CD4-positive, alpha-beta memory T cell (primary cell): Measurements from ENCODE around the gene SAP30. TPM values are rescaled to one million over a fixed set of nuclear protein-coding genes. Genes with fewer than 3 reads are reported as not detected.
A peak's percentile ranks its signal among the peaks of the same experiment; 100 is the strongest.

ENCODE experiments used
- CTCF ChIA-PET: fragments of 350-600 bp; sonication (Branson Sonifier 250); formaldehyde crosslinking; loops from one replicate; lab custom pipeline; 2021; ENCODE audit warnings: inconsistent platforms; ENCODE audit not compliant: partially characterized antibody; lab: Charles Lee
- POLR2A ChIA-PET: fragments of 350-600 bp; sonication (Branson Sonifier 250); formaldehyde crosslinking; loops from one replicate; lab custom pipeline; 2021; ENCODE audit not compliant: partially characterized antibody; lab: Charles Lee
- DNase-seq, 5 donors: peaks; one replicate each; pipeline versions ENCODE4 v3.0.0 to v3.0.0-alpha.2; 2020 to 2022; ENCODE audit warnings: mixed read lengths in 1 of 5
- H3K27ac ChIP-seq: one replicate; pipeline ENCODE4 v1.7.0; 2013; ENCODE audit warnings: low read depth, low read length
- H3K27me3 ChIP-seq: 2 replicates; pipeline ENCODE4 v1.7.0; 2013; ENCODE audit warnings: mild to moderate bottlenecking, low read length, moderate library complexity; ENCODE audit not compliant: insufficient read depth
- H3K36me3 ChIP-seq: 2 replicates; pipeline ENCODE4 v1.7.0; 2013; ENCODE audit warnings: mild to moderate bottlenecking, low read length, moderate library complexity; ENCODE audit not compliant: insufficient read depth
- H3K4me1 ChIP-seq: 2 replicates; pipeline ENCODE4 v1.7.0; 2013; ENCODE audit warnings: mild to moderate bottlenecking, low read length, moderate library complexity; ENCODE audit not compliant: insufficient read depth
- H3K4me3 ChIP-seq, 2 donors: one replicate each; pipeline ENCODE4 v1.7.0; 2013; ENCODE audit warnings: low read length in 2 of 2, mild to moderate bottlenecking in 1 of 2
- H3K9me3 ChIP-seq, 2 donors: one replicate each; pipeline ENCODE4 v1.7.0; 2013; ENCODE audit warnings: low read length in 2 of 2, control low read depth in 1 of 2; ENCODE audit not compliant: control insufficient read depth in 1 of 2
- H3K27ac Mint-ChIP-seq, 7 donors: one replicate each; pipeline ENCODE4 v1.8.0; 2020 to 2021; ENCODE audit warnings: mixed read lengths in 7 of 7, mild to moderate bottlenecking in 6 of 7, inconsistent platforms in 3 of 7, moderate library complexity in 3 of 7
- H3K27me3 Mint-ChIP-seq, 2 donors: one replicate each; pipeline ENCODE4 v1.8.0; 2020 to 2021; ENCODE audit warnings: mixed read lengths in 2 of 2
- H3K36me3 Mint-ChIP-seq, 2 donors: one replicate each; pipeline ENCODE4 v1.8.0; 2020 to 2021; ENCODE audit warnings: mixed read lengths in 2 of 2, inconsistent platforms in 1 of 2, mild to moderate bottlenecking in 1 of 2
- H3K4me1 Mint-ChIP-seq, 4 donors: one replicate each; pipeline ENCODE4 v1.8.0; 2020 to 2021; ENCODE audit warnings: mixed read lengths in 4 of 4, mild to moderate bottlenecking in 1 of 4
- H3K4me3 Mint-ChIP-seq, 8 donors: one replicate each; pipeline ENCODE4 v1.8.0; 2020 to 2021; ENCODE audit warnings: mixed read lengths in 8 of 8, mild to moderate bottlenecking in 7 of 8, moderate library complexity in 6 of 8, inconsistent platforms in 3 of 8
- H3K9me3 Mint-ChIP-seq, 8 donors: one replicate each; pipeline ENCODE4 v1.8.0; 2020 to 2021; ENCODE audit warnings: mixed read lengths in 8 of 8, mild to moderate bottlenecking in 5 of 8, inconsistent platforms in 3 of 8, moderate library complexity in 1 of 8
- intact Hi-C: fragments of 100-400 bp; cut with micrococcal nuclease; formaldehyde crosslinking; loops from one replicate; pipeline ENCODE4 v1.15.1; 2023
- polyA plus RNA-seq, 2 donors: library from polyadenylated mRNA; unstranded; fragments of 300-500 nt; fragmentation: Illumina TruSeq; gene quantifications; one replicate each; pipeline ENCODE4 v1.2.3, GENCODE V29; 2021
- total RNA-seq, 2 experiments: library from RNA; stranded (reverse); gene quantifications; one replicate each; pipeline ENCODE4 v1.2.3, GENCODE V29; 2021

Gene SAP30
- total and polyA plus RNA-seq, 4 experiments from 2014 or later = 5.6 to 7.1 (median 6.4) TPM

- peak overlapping the region in 2 of 8 donors; percentile 51 to 53 for H3K4me3 Mint-ChIP-seq
These were observed 5.3 kb upstream of the SAP30 start for GRCh38 chr4:173365359-173365996.

GRCh38 chr4:173367285-173367684, 3.5 kb upstream of the SAP30 start:
- no peaks in the 10 kb centered on the region for H3K27me3 Mint-ChIP-seq
- peak overlapping the region in 5 of 7 donors; percentile 11 to 73 (median 43) for H3K27ac Mint-ChIP-seq
- H3K9me3 ChIP-seq = no peaks in the 10 kb centered on the region
- H3K4me1 Mint-ChIP-seq = peaks cover 16 to 38% (median 27%) of the 10 kb centered on the region in 4 donors
- ChIA-PET POLR2A (interaction anchor here (0.7 to 7.7 kb wide), 2 partner anchors 32 to 35 kb away, joined by 3 to 375 read pairs; partner anchors contain the start of gene HMGB2), CTCF (interaction anchor here (8.9 kb wide), 1 partner anchor 35 kb away, joined by 72 read pairs; the partner anchor contains the start of gene HMGB2)
- no peak for DNase-seq
- no peaks in the 10 kb centered on the region for H3K27me3 ChIP-seq
- H3K36me3 ChIP-seq = no peaks in the 10 kb centered on the region
- peaks cover 40% of the 10 kb centered on the region for H3K4me1 ChIP-seq
- peaks cover 0 to 13% of the 10 kb centered on the region in 2 donors for H3K36me3 Mint-ChIP-seq
- peak overlapping the region in 2 of 8 donors; percentile 40 to 63 for H3K4me3 Mint-ChIP-seq
- H3K27ac ChIP-seq = no peak overlapping the region
- intact Hi-C loops = no loop called here
- no peak overlapping the region for H3K4me3 ChIP-seq
- H3K9me3 Mint-ChIP-seq = no peaks in the 10 kb centered on the region

More at GRCh38 chr4:173365359-173365996, 5.3 kb upstream of the SAP30 start:
- H3K36me3 ChIP-seq = no peaks in the 10 kb centered on the region
- Mint-ChIP-seq H3K9me3 (no peaks in the 10 kb centered on the region), H3K36me3 (peaks cover 0 to 4% of the 10 kb centered on the region in 2 donors), H3K27ac (peak overlapping the region in 5 of 7 donors; percentile 33 to 84 (median 70)), H3K27me3 (no peaks in the 10 kb centered on the region), H3K4me1 (peaks cover 16 to 32% (median 24%) of the 10 kb centered on the region in 4 donors)
- no peaks in the 10 kb centered on the region for H3K9me3 ChIP-seq
- H3K27ac ChIP-seq = no peak overlapping the region
- intact Hi-C loops = no loop called here
- DNase-seq = no peak
- H3K4me1 ChIP-seq = peaks cover 35% of the 10 kb centered on the region
- no peaks in the 10 kb centered on the region for H3K27me3 ChIP-seq
- H3K4me3 ChIP-seq = no peak overlapping the region
- ChIA-PET POLR2A (interaction anchor here (1.9 kb wide), 1 partner anchor 32 kb away, joined by 14 read pairs; the partner anchor contains the start of gene HMGB2), CTCF (no interaction called here)

DNA sequence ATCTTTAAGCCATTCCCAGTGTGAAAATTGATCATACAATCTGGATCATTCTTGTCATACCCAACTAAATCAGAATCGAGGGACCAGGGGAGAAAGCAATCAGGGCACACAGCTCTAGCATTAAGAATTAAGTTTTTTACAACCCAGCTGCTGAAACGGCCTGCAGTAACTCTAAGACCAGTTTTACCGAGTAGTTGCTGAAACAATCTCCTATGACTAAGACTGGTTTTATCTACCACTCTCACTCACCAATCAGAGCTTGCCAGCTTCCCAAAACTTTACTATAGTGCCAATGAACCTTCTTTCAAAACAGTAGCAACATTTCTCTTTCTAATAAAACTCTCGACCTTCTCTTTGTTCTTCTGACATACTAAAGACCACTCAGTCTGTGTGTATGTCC, 2.8 kb upstream of the SAP30 start:
- CTCF ChIA-PET = interaction anchor here (8.9 kb wide), 1 partner anchor 35 kb away, joined by 72 read pairs; the partner anchor contains the start of gene HMGB2

DNA sequence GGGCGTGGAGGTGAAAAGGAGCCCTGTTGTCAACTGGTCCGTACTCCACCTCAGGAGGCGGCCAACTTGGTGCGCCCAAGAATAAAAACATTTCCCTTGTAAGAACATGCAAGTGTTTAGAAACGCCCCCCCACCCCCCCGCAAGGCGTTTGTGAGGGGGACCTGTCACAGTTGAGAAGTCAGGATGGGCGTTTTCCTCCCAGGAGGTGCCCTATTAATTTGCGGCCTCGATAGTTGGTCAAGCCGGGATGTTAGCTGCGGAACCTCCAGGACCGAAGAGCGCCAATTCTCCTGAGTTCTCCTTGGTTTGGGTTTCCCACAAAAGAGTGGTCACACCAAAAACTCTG, 651 bp upstream of the SAP30 start:
- POLR2A ChIA-PET = interaction anchor here (0.5 to 7.7 kb wide), 14 partner anchors 11 to 913 kb away, joined by 3 to 375 read pairs (median 5); partner anchors contain the start of genes CEP44, FBXO8, GALNT7 and HMGB2
- no peaks in the 10 kb centered on the region for H3K27me3 ChIP-seq
- CTCF ChIA-PET = interaction anchor here (1.1 to 8.9 kb wide), 6 partner anchors 11 to 193 kb away, joined by 3 to 72 read pairs (median 6); partner anchors contain the start of gene HMGB2
- H3K4me1 Mint-ChIP-seq = peaks cover 20 to 47% (median 35%) of the 10 kb centered on the region in 4 donors
- peak overlapping the region; percentile 93 to 95 for H3K4me3 ChIP-seq
- H3K27me3 Mint-ChIP-seq = no peaks in the 10 kb centered on the region
- H3K4me1 ChIP-seq = peaks cover 52% of the 10 kb centered on the region
- intact Hi-C loops = loop anchor here (1.0 to 5.0 kb wide), 4 partner anchors 36 to 913 kb away; partner anchors contain the start of genes CEP44, FBXO8 and HMGB2
- peak overlapping the region; percentile 81 to 97 (median 96) for H3K27ac Mint-ChIP-seq
- peak in 1 of 5 donors; percentile 86 for DNase-seq
- peak overlapping the region; percentile 68 for H3K27ac ChIP-seq
- no peaks in the 10 kb centered on the region for H3K9me3 Mint-ChIP-seq
- peaks cover 0 to 13% of the 10 kb centered on the region in 2 donors for H3K36me3 Mint-ChIP-seq
- peak overlapping the region; percentile 87 to 100 (median 99) for H3K4me3 Mint-ChIP-seq
- no peaks in the 10 kb centered on the region for H3K36me3 ChIP-seq
- no peaks in the 10 kb centered on the region for H3K9me3 ChIP-seq

More for the DNA sequence above, 2.8 kb upstream of the SAP30 start:
- H3K4me1 Mint-ChIP-seq = peaks cover 16 to 44% (median 30%) of the 10 kb centered on the region in 4 donors
- H3K36me3 ChIP-seq = no peaks in the 10 kb centered on the region
- no peak overlapping the region for H3K4me3 ChIP-seq
- H3K27me3 Mint-ChIP-seq = no peaks in the 10 kb centered on the region
- POLR2A ChIA-PET = interaction anchor here (0.7 to 7.7 kb wide), 2 partner anchors 32 to 36 kb away, joined by 3 to 375 read pairs; partner anchors contain the start of gene HMGB2
- H3K4me1 ChIP-seq = peaks cover 41% of the 10 kb centered on the region
- H3K9me3 ChIP-seq = no peaks in the 10 kb centered on the region
- H3K27me3 ChIP-seq = no peaks in the 10 kb centered on the region
- no peak overlapping the region for H3K27ac ChIP-seq
- peak overlapping the region in 2 of 8 donors; percentile 8 to 27 for H3K4me3 Mint-ChIP-seq
- H3K27ac Mint-ChIP-seq = peak overlapping the region in 2 of 7 donors; percentile 31 to 42
- no peaks in the 10 kb centered on the region for H3K9me3 Mint-ChIP-seq
- intact Hi-C loops = no loop called here
- no peak for DNase-seq
- peaks cover 0 to 13% of the 10 kb centered on the region in 2 donors for H3K36me3 Mint-ChIP-seq

DNA sequence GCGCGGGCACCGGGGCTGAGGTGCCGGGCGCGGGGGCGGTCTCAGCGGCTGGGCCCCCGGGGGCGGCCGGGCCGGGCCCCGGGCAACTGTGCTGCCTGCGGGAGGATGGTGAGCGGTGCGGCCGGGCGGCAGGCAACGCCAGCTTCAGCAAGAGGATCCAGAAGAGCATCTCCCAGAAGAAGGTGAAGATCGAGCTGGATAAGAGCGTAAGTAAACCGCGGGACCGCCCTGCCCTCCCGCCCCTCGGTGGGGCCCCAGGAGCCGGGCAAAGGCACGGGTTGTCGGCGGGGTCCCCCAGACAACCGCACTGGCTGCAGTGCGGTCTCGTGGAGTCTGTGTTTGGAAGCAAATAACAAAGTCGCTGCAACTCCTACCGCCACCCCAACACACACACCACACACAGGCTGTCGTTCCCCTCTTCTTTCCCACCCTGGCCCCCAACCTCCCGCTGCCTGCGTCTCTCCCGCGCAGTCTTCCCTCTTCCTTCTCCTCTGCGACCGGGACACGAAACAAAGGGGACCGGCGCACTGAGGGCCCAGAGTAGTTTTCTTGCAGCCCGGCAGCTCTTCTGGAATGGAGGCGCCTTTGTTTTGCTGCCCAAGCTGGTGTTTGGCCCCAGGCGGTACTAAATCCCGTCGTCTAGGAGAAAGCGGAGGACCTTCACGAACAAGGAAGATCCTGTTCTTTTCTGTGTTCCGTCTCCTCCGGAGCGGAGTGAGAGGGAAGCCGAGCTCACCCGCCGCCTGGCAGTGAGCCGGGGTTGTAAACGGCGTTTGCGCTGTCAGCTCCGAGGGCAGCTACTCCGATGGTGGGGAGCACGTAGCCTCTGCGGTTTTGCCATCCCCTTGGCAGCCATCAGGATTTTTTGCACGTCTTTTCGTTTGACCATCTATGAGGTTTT, 788 bp downstream of the SAP30 start:
- H3K27me3 Mint-ChIP-seq = no peaks in the 10 kb centered on the region
- H3K9me3 Mint-ChIP-seq = no peaks in the 10 kb centered on the region
- peak; percentile 40 to 62 (median 48) for DNase-seq
- Histone ChIP-seq H3K4me1 (peaks cover 39% of the 10 kb centered on the region), H3K36me3 (no peaks in the 10 kb centered on the region), H3K9me3 (no peaks in the 10 kb centered on the region), H3K4me3 (peak overlapping the region; percentile 34 to 95), H3K27me3 (no peaks in the 10 kb centered on the region), H3K27ac (peak overlapping the region; percentile 68)
- CTCF ChIA-PET = interaction anchor here (0.8 to 8.9 kb wide), 7 partner anchors 14 to 70 kb away, joined by 3 to 72 read pairs (median 4); partner anchors contain the start of gene HMGB2
- H3K4me1 Mint-ChIP-seq = peaks cover 11 to 38% (median 25%) of the 10 kb centered on the region in 4 donors
- H3K36me3 Mint-ChIP-seq = peaks cover 0 to 13% of the 10 kb centered on the region in 2 donors
- peak overlapping the region; percentile 81 to 95 (median 89) for H3K27ac Mint-ChIP-seq
- POLR2A ChIA-PET = interaction anchor here (0.7 to 7.7 kb wide), 8 partner anchors 26 to 912 kb away, joined by 3 to 375 read pairs (median 8); partner anchors contain the start of genes CEP44, FBXO8, GALNT7 and HMGB2
- peak overlapping the region; percentile 93 to 99 (median 95) for H3K4me3 Mint-ChIP-seq
- intact Hi-C loops = loop anchor here (2.0 to 5.0 kb wide), 2 partner anchors 46 to 123 kb away; no protein-coding TSS in a partner anchor

DNA sequence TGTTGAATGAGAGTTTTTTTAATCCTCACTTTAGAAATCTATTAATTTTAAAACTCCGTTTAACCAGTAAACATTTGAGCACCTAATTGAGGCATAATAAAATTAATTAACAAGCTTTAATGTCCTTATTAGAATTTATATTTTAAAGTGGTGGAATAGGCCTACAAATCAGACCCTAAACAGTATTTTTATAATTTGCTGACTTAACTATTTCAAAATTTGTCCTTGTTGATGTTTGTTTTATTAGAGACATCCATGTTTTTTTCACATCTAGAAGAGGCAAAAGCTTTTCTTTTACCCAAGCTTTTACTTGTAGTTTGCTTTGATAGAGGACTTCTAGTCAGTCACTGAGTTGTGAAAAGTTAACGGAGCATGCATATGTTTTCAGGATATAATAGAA, 3.8 kb downstream of the SAP30 start:
- peaks cover 0 to 13% of the 10 kb centered on the region in 2 donors for H3K36me3 Mint-ChIP-seq
- intact Hi-C loops = loop anchor here (5.0 kb wide), 1 partner anchor 43 kb away; no protein-coding TSS in a partner anchor
- H3K9me3 Mint-ChIP-seq = no peaks in the 10 kb centered on the region
- Histone ChIP-seq H3K9me3 (no peaks in the 10 kb centered on the region), H3K27me3 (no peaks in the 10 kb centered on the region), H3K4me3 (no peak overlapping the region), H3K27ac (no peak overlapping the region), H3K36me3 (no peaks in the 10 kb centered on the region), H3K4me1 (peaks cover 17% of the 10 kb centered on the region)
- ChIA-PET POLR2A (interaction anchor here (1.3 kb wide), 1 partner anchor 41 kb away, joined by 7 read pairs; the partner anchor contains the start of gene HMGB2), CTCF (interaction anchor here (1.1 to 8.9 kb wide), 4 partner anchors 16 to 119 kb away, joined by 3 to 72 read pairs (median 4); partner anchors contain the start of gene HMGB2)
- no peak overlapping the region for H3K4me3 Mint-ChIP-seq
- no peak overlapping the region for H3K27ac Mint-ChIP-seq
- no peaks in the 10 kb centered on the region for H3K27me3 Mint-ChIP-seq
- no peak for DNase-seq
- H3K4me1 Mint-ChIP-seq = peaks cover 4 to 24% (median 10%) of the 10 kb centered on the region in 4 donors
